Fibroblast of pulmonary artery (primary cell): ENCODE measurements around the gene FILIP1L.
A peak's percentile ranks its signal among the peaks of the same experiment; 100 is the strongest.

Experiments
- DNase-seq: peaks from one replicate; pipeline ENCODE4 v3.0.0-alpha.2; 2010; ENCODE audit warnings: low read depth
- H3K4me3 ChIP-seq: replicated peaks from 2 replicates; pipeline ENCODE4 v1.5.1; 2011; ENCODE audit warnings: low read depth, mild to moderate bottlenecking, control low read depth, low read length, moderate library complexity
- TF ChIP-seq, protein P1 (sequence below): IDR thresholded peaks from 2 replicates; pipeline ENCODE4 v1.5.1; 2011; ENCODE audit warnings: mild to moderate bottlenecking, control low read depth, low read length, inconsistent platforms; ENCODE audit errors: missing control alignments

The FILIP1L gene

DNA sequence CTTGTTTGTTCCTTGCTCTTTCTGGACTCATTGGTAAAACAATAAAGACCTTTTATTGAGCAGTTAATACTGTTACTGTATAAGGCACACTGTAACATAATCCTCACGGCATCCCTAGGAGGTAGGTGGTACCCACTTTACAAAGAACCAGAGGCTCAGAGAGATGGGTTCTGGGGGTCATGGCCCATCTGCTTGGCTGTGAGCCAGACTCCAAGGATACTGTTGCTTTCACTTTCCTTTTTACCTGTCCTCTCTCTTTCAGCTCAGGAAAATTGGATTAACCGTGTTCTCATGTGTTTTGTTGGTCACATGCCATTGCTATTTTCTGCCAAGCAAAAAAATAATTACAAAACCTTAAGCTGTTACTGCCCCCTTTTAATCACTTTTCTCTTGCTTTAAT, 34.8 kb upstream of the FILIP1L start:
- DNase-seq: no peak
- TF ChIP-seq, protein P1, sequence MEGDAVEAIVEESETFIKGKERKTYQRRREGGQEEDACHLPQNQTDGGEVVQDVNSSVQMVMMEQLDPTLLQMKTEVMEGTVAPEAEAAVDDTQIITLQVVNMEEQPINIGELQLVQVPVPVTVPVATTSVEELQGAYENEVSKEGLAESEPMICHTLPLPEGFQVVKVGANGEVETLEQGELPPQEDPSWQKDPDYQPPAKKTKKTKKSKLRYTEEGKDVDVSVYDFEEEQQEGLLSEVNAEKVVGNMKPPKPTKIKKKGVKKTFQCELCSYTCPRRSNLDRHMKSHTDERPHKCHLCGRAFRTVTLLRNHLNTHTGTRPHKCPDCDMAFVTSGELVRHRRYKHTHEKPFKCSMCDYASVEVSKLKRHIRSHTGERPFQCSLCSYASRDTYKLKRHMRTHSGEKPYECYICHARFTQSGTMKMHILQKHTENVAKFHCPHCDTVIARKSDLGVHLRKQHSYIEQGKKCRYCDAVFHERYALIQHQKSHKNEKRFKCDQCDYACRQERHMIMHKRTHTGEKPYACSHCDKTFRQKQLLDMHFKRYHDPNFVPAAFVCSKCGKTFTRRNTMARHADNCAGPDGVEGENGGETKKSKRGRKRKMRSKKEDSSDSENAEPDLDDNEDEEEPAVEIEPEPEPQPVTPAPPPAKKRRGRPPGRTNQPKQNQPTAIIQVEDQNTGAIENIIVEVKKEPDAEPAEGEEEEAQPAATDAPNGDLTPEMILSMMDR: no peak
- no peak overlapping the region for H3K4me3 ChIP-seq

DNA sequence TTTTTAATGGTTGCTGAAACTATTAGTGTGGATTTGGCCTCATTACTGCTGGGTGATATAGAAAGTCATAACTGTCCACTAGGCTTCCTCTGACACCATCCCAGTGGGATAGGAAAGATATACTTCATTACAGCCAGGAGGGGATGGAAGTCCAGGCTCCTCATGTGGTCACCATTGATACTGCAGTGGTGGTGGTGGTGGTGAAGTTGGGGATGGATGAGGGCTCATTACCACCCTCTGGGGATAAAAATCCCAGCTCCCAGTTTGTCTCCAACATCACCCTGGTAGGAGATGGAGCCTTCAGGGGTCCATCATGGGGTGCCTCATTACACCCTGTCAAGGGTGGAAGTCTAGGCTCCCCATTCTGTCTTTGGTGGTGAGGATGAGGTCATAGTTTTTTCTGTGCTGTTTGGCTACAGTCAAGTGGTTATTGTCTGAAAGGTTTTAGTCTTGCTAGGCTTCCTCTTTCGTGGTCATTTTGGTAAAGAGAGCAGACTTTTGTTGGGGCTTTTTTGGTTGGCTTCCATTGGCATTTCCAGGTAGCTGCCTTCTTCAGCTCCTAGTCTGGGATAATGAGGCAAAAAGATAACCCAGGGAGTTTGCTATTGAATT, 30.1 kb upstream of the FILIP1L start:
- TF ChIP-seq, protein P1: no peak
- no peak overlapping the region for H3K4me3 ChIP-seq
- DNase-seq: no peak

DNA sequence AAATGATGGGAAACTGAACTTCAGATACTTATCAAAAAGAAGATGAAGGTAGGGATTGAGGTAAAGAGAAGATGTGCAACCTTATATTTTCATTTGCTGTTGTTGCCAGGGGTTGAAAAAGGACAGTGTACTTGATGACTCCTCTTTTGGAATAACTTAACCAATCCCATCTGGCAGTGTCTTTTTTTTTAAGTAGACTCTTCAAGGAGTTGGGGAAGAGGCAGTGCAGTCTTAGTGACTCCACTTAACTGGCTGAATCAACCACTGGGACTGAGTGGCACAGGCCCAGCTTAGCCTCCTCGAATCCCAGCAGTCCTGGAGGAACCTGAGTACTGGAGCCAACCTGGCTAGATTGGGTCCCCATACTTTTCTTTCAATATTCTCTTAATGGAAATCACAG, 27.3 kb upstream of the FILIP1L start:
- no peak overlapping the region for H3K4me3 ChIP-seq
- TF ChIP-seq, protein P1: no peak
- DNase-seq: no peak

DNA sequence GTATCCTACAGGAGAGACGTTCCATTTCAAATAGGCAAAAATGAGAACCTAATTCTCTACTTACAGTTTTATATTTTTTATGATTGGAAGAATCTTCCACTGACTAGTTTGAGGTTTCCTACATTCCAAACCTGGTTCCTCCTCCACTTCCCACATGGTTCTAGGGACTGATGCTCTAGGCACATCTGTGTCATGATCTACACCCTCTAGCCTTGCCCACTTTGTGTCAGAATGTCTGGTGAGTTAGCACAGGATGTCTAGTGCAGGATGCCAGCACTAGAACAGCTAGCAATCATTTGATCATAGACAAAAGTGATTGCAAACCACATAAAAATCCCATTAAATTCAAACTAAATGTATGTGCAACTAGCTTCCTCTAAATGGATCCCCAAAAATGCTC, 26.7 kb upstream of the FILIP1L start:
- DNase-seq: no peak
- no peak overlapping the region for H3K4me3 ChIP-seq
- TF ChIP-seq, protein P1: no peak

DNA sequence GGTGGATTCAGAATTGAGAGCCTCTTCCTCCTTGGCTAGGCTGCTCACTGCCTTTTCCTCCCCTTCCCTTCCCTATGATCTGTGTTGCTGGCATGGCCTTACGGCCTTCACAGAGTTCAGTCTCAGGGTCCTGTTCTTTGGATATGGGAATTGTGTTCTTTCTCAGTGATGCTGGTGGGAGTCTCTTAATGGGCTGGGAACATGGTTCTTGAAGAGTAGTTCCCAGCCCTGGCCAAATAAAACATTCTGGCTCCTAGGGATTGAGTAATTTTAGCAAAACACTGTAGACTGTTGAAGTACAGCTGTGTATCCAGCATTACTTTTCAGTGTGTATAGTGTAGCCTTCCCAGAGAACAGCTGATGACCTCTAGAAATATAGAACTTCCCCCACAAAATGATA, 22.6 kb upstream of the FILIP1L start:
- DNase-seq: peak; percentile 49
- TF ChIP-seq, protein P1: no peak
- no peak overlapping the region for H3K4me3 ChIP-seq

DNA sequence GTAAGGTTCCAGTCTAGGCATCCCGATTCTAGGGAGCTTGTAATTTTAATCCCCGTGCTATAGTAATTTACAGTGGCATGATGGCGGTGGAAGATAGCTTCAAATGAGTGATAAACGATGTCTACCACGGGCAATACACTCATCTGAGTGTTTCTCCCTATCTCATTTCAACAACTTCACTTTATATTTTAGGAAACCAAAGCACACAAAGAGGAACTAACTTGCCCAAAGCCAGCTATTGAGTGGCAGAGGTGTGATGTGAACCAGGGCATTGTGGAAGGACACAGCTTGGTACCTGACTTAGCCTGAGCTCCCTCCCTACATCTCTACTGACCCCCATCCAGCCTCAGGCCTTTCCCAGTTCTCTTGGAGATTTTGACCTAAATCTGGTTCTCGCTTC, 16.9 kb upstream of the FILIP1L start:
- TF ChIP-seq, protein P1: no peak
- no peak for DNase-seq
- no peak overlapping the region for H3K4me3 ChIP-seq

DNA sequence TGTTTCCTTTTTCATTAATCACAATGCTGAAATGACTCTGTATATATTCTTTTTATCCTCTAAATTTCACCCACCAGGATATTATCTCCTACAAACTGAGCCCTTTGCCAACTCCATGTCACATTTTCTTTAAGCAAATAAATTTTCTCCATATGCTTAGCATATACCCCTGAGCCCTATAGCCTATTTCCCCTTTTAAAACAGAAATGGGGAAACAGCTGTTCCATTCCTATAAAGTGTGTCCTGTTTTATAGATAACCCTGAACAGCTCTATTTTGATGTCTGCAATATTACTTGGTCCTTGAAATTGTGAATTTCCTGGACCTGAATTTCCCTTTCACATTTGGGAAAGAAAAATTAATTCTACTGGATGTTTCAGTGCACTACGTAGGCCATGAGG, 15.6 kb upstream of the FILIP1L start:
- TF ChIP-seq, protein P1: no peak
- H3K4me3 ChIP-seq: no peak overlapping the region
- DNase-seq: no peak
